Liver (tissue), 9 donors: ENCODE data around the gene PUS1. TPM values are rescaled to one million over a fixed set of nuclear protein-coding genes. Genes with fewer than 3 reads are reported as not detected.

Experiments
- DNase-seq: peaks from one replicate; pipeline ENCODE4 v3.0.0-alpha.2; 2017; ENCODE audit warnings: low spot score
- H3K27ac ChIP-seq, 2 donors: one replicate each; pipeline ENCODE4 v1.7.0; 2013; ENCODE audit warnings: inconsistent platforms in 2 of 2, low read length in 2 of 2, control low read depth in 1 of 2, low read depth in 1 of 2, mild to moderate bottlenecking in 1 of 2
- H3K27me3 ChIP-seq, 4 donors: one replicate each; pipeline versions ENCODE4 v1.6.1 to v1.7.0; 2013; ENCODE audit warnings: low read length in 3 of 4, inconsistent platforms in 1 of 4, mild to moderate bottlenecking in 1 of 4, moderate library complexity in 1 of 4; ENCODE audit not compliant: control insufficient read depth in 4 of 4, insufficient read depth in 4 of 4
- H3K36me3 ChIP-seq, 4 donors: one replicate each; pipeline versions ENCODE4 v1.6.1 to v1.7.0; 2013; ENCODE audit warnings: low read length in 3 of 4, mild to moderate bottlenecking in 3 of 4, low read depth in 1 of 4, moderate library complexity in 1 of 4; ENCODE audit not compliant: control insufficient read depth in 4 of 4, insufficient read depth in 3 of 4
- H3K4me1 ChIP-seq, 4 donors: one replicate each; pipeline versions ENCODE4 v1.6.1 to v1.7.0; 2013; ENCODE audit warnings: low read length in 3 of 4, mild to moderate bottlenecking in 3 of 4, moderate library complexity in 1 of 4; ENCODE audit not compliant: control insufficient read depth in 4 of 4, insufficient read depth in 4 of 4
- H3K4me3 ChIP-seq, 3 donors: one replicate each; pipeline versions ENCODE4 v1.6.1 to v1.7.0; 2013; ENCODE audit warnings: low read length in 3 of 3, control low read depth in 1 of 3, low read depth in 1 of 3, mild to moderate bottlenecking in 1 of 3
- H3K9ac ChIP-seq, 2 donors: one replicate each; pipeline ENCODE4 v1.7.0; 2013; ENCODE audit warnings: low read length in 2 of 2, mild to moderate bottlenecking in 2 of 2, moderate library complexity in 2 of 2, control low read depth in 1 of 2, low read depth in 1 of 2
- H3K9me3 ChIP-seq, 4 donors: one replicate each; pipeline versions ENCODE4 v1.6.1 to v1.7.0; 2013; ENCODE audit warnings: low read length in 3 of 4; ENCODE audit not compliant: control insufficient read depth in 4 of 4
- EGR1 ChIP-seq, 2 donors: IDR thresholded peaks; 2 replicates each; pipeline ENCODE4 v1.6.1; 2016 to 2018; ENCODE audit warnings: antibody characterized with exemption in 2 of 2, low read depth in 2 of 2
- FOXA1 ChIP-seq: IDR thresholded peaks from 2 replicates; pipeline ENCODE4 v1.6.1; 2016; ENCODE audit warnings: antibody characterized with exemption
- FOXA2 ChIP-seq: IDR thresholded peaks from 2 replicates; pipeline ENCODE4 v1.6.1; 2016; ENCODE audit warnings: antibody characterized with exemption
- HNF4A ChIP-seq, 2 donors: conservative IDR thresholded peaks; 2 replicates each; pipeline ENCODE4 v1.6.1; 2016; ENCODE audit warnings: antibody characterized with exemption in 2 of 2, mild to moderate bottlenecking in 2 of 2
- HNF4G ChIP-seq: IDR thresholded peaks from 2 replicates; pipeline ENCODE4 v1.6.1; 2016; ENCODE audit warnings: antibody characterized with exemption
- NR2F2 ChIP-seq: IDR thresholded peaks from 2 replicates; pipeline ENCODE4 v1.6.1; 2016; ENCODE audit warnings: antibody characterized with exemption
- RXRA ChIP-seq, 2 donors: IDR thresholded peaks; 2 replicates each; pipeline ENCODE4 v1.6.1; 2017 to 2018; ENCODE audit warnings: antibody characterized with exemption in 2 of 2, mild to moderate bottlenecking in 1 of 2
- SP1 ChIP-seq: IDR thresholded peaks from 2 replicates; pipeline ENCODE4 v1.6.1; 2018; ENCODE audit warnings: antibody characterized with exemption, mild to moderate bottlenecking
- YY1 ChIP-seq: IDR thresholded peaks from 2 replicates; pipeline ENCODE4 v1.6.1; 2016; ENCODE audit warnings: antibody characterized with exemption, mild to moderate bottlenecking
- WGBS: extraction: QIAGEN DNeasy Blood & Tissue Kit; methylation state at CpG from one replicate; pipeline ENCODE4 v1.1.7; 2013; 5-methylcytosine and 5-hydroxymethylcytosine counted together
- polyA plus RNA-seq, 2 donors: library from polyadenylated mRNA; stranded (reverse) in 1 of 2; unstranded in 1 of 2; fragments of 200-250 nt in 1 of 2; fragments of >200 nt in 1 of 2; fragmentation: Nextera tagmentation in 1 of 2; extraction: Ambion mirVana in 1 of 2; gene quantifications; one replicate each; pipeline versions ENCODE4 v1.2.1 to v1.2.3, GENCODE V29; 2013 to 2015
- total RNA-seq, 2 donors: library from RNA; depleted of rRNA; stranded (reverse); fragments of >200 nt; gene quantifications; one replicate each; pipeline ENCODE4 v1.2.3, GENCODE V29; 2014
- TF ChIP-seq, protein P1 (sequence below): IDR thresholded peaks from 2 replicates; pipeline ENCODE4 v1.6.1; 2016; ENCODE audit warnings: antibody characterized with exemption, mild to moderate bottlenecking
- TF ChIP-seq, protein P2 (sequence below): fragments of 150-350 bp; IDR thresholded peaks from 2 replicates; pipeline ENCODE4 v1.5.1; 2017; ENCODE audit warnings: improper control_type of control experiment, low read depth, low read length; ENCODE audit not compliant: missing input control
- TF ChIP-seq, protein P3 (sequence below): IDR thresholded peaks from 2 replicates; pipeline ENCODE4 v1.6.1; 2016; ENCODE audit warnings: antibody characterized with exemption
- TF ChIP-seq, protein P4 (sequence below): IDR thresholded peaks from 2 replicates; pipeline ENCODE4 v1.6.1; 2016; ENCODE audit warnings: antibody characterized with exemption
- donor health status: healthy.
- donor health status: healthy.
- donor health status: healthy.
- donor health status: healthy.
- donor health status: healthy.

Gene PUS1
- total and polyA plus RNA-seq, 4 donors = 6.1 to 24.4 (median 10.7) TPM

DNA sequence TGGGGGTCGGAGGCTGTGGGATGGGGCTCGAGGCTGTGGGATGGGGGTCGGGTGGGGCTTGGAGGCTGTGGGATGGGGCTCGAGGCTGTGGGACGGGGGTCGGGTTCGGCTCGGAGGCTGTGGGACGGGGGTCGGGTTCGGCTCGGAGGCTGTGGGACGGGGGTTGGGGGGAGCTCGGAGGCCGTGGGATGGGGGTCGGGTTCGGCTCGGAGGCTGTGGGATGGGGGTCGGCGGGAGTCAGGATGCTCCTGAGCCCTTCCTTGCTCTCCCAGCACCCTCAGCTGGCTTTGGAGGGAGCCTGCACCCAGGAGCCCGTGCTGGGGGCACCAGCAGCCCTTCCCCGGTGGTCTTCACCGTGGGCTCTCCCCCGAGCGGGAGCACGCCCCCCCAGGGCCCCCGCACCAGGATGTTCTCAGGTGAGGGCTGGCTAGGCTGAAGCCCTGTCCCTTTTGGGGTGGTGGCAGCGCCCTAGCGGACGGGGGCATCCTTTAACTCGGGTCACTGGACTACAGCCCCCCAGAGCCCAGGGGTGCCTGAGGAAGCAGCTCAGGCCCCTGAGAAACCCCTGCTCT, 11.9 kb upstream of the PUS1 start (continued):
- TF ChIP-seq, protein P1, sequence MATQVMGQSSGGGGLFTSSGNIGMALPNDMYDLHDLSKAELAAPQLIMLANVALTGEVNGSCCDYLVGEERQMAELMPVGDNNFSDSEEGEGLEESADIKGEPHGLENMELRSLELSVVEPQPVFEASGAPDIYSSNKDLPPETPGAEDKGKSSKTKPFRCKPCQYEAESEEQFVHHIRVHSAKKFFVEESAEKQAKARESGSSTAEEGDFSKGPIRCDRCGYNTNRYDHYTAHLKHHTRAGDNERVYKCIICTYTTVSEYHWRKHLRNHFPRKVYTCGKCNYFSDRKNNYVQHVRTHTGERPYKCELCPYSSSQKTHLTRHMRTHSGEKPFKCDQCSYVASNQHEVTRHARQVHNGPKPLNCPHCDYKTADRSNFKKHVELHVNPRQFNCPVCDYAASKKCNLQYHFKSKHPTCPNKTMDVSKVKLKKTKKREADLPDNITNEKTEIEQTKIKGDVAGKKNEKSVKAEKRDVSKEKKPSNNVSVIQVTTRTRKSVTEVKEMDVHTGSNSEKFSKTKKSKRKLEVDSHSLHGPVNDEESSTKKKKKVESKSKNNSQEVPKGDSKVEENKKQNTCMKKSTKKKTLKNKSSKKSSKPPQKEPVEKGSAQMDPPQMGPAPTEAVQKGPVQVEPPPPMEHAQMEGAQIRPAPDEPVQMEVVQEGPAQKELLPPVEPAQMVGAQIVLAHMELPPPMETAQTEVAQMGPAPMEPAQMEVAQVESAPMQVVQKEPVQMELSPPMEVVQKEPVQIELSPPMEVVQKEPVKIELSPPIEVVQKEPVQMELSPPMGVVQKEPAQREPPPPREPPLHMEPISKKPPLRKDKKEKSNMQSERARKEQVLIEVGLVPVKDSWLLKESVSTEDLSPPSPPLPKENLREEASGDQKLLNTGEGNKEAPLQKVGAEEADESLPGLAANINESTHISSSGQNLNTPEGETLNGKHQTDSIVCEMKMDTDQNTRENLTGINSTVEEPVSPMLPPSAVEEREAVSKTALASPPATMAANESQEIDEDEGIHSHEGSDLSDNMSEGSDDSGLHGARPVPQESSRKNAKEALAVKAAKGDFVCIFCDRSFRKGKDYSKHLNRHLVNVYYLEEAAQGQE = no peak
- no peak for TF ChIP-seq YY1
- TF ChIP-seq, protein P2, sequence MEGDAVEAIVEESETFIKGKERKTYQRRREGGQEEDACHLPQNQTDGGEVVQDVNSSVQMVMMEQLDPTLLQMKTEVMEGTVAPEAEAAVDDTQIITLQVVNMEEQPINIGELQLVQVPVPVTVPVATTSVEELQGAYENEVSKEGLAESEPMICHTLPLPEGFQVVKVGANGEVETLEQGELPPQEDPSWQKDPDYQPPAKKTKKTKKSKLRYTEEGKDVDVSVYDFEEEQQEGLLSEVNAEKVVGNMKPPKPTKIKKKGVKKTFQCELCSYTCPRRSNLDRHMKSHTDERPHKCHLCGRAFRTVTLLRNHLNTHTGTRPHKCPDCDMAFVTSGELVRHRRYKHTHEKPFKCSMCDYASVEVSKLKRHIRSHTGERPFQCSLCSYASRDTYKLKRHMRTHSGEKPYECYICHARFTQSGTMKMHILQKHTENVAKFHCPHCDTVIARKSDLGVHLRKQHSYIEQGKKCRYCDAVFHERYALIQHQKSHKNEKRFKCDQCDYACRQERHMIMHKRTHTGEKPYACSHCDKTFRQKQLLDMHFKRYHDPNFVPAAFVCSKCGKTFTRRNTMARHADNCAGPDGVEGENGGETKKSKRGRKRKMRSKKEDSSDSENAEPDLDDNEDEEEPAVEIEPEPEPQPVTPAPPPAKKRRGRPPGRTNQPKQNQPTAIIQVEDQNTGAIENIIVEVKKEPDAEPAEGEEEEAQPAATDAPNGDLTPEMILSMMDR = no peak

DNA sequence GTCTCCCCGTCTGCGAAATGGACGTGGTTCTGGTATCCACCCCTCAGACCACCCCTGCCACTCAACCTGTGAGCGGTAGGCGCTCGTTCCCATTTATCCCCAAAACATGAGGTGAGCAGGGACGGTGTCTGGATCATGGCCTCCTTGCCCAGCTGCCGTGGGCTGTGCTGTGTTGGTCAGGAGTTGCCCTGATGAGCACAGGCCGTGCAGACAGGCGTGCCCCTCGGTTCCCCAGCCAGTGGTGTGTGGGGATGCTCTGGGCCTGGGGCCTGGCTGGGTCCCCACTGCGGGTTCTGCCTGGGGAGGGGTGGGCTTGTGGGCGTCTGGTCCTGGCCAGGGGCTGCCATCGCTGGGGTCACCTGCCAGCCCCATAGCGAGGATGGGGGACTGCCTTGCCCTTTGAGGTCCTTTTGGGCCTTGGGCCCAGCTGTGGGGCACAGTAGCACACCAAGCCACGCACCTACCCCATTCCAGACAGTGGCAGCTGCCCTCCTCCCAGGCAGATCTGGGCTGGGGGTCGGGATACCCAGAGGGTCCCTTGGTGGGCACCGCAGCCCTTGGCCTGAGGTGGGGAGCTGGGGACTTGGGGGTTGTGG, 11.3 kb upstream of the PUS1 start:
- 95% methylated on average over 18 of the region's 18 CpGs for WGBS
- DNase-seq = no peak
- H3K4me3 ChIP-seq = no peak overlapping the region
- no peak overlapping the region for H3K9ac ChIP-seq
- no peaks in the 10 kb centered on the region for H3K4me1 ChIP-seq
- peaks cover 36 to 82% (median 43%) of the 10 kb centered on the region in 4 donors for H3K36me3 ChIP-seq
- H3K27me3 ChIP-seq = no peaks in the 10 kb centered on the region
- no peak for TF ChIP-seq SP1
- no peak for TF ChIP-seq RXRA (IDR thresholded peaks at IDR 0.05)
- TF ChIP-seq, protein P3, sequence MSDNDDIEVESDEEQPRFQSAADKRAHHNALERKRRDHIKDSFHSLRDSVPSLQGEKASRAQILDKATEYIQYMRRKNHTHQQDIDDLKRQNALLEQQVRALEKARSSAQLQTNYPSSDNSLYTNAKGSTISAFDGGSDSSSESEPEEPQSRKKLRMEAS = no peak
- TF ChIP-seq, protein P4, sequence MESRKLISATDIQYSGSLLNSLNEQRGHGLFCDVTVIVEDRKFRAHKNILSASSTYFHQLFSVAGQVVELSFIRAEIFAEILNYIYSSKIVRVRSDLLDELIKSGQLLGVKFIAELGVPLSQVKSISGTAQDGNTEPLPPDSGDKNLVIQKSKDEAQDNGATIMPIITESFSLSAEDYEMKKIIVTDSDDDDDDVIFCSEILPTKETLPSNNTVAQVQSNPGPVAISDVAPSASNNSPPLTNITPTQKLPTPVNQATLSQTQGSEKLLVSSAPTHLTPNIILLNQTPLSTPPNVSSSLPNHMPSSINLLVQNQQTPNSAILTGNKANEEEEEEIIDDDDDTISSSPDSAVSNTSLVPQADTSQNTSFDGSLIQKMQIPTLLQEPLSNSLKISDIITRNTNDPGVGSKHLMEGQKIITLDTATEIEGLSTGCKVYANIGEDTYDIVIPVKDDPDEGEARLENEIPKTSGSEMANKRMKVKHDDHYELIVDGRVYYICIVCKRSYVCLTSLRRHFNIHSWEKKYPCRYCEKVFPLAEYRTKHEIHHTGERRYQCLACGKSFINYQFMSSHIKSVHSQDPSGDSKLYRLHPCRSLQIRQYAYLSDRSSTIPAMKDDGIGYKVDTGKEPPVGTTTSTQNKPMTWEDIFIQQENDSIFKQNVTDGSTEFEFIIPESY = no peak
- no peaks in the 10 kb centered on the region for H3K9me3 ChIP-seq
- no peak overlapping the region for H3K27ac ChIP-seq

DNA sequence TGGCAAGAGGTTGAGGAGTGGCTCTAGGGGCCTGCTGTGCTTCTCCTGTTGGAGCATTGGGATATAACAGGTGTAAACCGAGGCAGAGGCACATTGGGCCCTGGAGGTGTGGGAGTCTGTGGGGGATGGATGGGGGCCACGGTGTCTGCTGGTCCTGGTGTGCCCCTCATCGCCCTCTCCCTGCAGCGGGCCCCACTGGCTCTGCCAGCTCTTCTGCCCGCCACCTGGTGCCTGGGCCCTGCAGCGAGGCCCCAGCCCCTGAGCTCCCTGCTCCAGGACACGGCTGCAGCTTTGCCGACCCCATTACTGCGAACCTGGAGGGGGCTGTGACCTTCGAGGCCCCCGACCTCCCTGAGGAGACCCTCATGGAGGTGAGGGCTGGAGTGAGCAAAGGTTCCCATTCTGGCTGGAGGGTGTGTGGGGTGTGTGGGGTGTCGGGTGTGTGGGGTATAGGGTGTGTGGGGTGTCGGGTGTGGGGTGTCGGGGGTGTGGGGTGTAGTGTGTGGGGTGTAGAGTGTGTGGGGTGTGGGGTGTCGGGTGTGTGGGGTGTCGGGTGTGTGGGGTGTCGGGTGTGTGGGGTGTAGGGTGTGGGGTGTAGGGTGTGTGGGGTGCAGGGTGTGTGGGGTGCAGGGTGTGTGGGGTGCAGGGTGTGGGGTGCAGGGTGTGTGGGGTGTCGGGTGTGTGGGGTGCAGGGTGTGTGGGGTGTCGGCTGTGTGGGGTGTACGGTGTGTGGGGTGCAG, 10.6 kb upstream of the PUS1 start:
- Histone ChIP-seq H3K27me3 (no peaks in the 10 kb centered on the region), H3K9ac (no peak overlapping the region), H3K9me3 (no peaks in the 10 kb centered on the region), H3K27ac (no peak overlapping the region), H3K4me3 (no peak overlapping the region), H3K4me1 (no peaks in the 10 kb centered on the region), H3K36me3 (peaks cover 36 to 78% (median 41%) of the 10 kb centered on the region in 4 donors)
- no peak for DNase-seq
- whole genome bisulfite sequencing = 90% methylated on average over 20 of the region's 20 CpGs
- TF ChIP-seq RXRA (IDR thresholded peaks at IDR 0.05) (no peak), HNF4A (conservative IDR thresholded peaks at IDR 0.05) (no peak), EGR1 (IDR thresholded peaks at IDR 0.05; ENCODE audit: low read depth in 2 of 2) (no peak), FOXA2 (no peak), NR2F2 (no peak), YY1 (no peak), HNF4G (no peak), SP1 (no peak), FOXA1 (no peak)
- TF ChIP-seq, protein P2 = no peak
- TF ChIP-seq, protein P4 = no peak
